NB4 (cell line): Measurements from ENCODE around the gene ATP11A.

Experiments
- CTCF ChIP-seq: IDR thresholded peaks from one replicate; pipeline ENCODE4 v1.5.1; 2012; ENCODE audit warnings: low read depth, low read length
- MAX ChIP-seq: IDR thresholded peaks from 2 replicates; pipeline ENCODE4 v1.6.1; 2011; ENCODE audit warnings: low read depth, low read length
- MYC ChIP-seq: IDR thresholded peaks from 2 replicates; pipeline ENCODE4 v1.6.1; 2011; ENCODE audit warnings: low read depth, low read length
- POLR2A ChIP-seq: IDR thresholded peaks from 2 replicates; pipeline ENCODE4 v1.6.1; 2011; ENCODE audit warnings: mild to moderate bottlenecking; ENCODE audit not compliant: insufficient read length; ENCODE audit errors: extremely low read depth

GRCh38 chr13:112873851-112874750 is 184.3 kb downstream of the ATP11A start:
- TF ChIP-seq CTCF (peak; percentile 91), POLR2A (no peak), MAX (peak; percentile 16; the same call in 1 of the 2 replicates), MYC (no peak)
